ENCODE data around the gene RNASE8.

RNASE8 gene

DNA sequence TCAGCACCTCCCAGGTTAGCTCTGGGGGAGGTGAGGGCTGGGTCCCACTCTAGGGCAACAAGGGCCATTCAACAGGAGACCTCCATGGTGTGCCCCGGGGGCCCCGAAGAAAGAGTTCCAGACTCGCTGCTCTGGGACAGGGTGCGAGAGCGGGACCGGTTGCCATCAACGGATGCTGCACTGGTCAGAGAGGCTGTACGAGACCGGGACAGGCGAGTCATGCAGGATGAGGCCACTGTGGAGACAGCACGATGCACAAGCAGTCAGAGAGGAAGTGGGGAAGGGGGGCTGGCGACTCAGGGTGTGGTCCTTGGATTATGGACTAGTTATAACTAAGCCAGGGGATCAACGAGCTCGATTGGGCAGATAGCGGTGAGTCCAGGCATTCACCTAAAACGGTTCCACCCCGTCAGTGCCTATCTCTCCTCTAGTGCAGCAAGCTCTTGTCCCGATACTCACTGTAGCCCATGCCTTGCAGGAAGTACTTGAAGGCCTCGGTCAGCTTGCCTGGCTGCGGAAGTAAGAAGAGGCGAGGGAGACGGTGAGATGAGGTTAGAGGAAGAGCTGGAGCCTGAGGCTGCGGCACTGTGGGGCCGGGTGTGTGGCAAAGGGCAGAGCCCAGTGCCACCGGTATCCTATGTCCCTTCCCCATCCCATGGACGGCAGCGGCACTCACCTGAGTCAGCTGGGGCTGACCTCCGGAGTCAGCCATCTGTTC, 39.9 kb upstream of the RNASE8 start:
- Histone ChIP-seq H3K27me3 (replicated peaks) (peaks cover 7% of the 10 kb centered on the region), H3K27ac (no peak overlapping the region), H3K4me3 (ENCODE audit: low read depth, low read length) (no peak overlapping the region), H3K36me3 (replicated peaks) (no peaks in the 10 kb centered on the region)
- DNase-seq, result no peak
- TF ChIP-seq, protein P1, sequence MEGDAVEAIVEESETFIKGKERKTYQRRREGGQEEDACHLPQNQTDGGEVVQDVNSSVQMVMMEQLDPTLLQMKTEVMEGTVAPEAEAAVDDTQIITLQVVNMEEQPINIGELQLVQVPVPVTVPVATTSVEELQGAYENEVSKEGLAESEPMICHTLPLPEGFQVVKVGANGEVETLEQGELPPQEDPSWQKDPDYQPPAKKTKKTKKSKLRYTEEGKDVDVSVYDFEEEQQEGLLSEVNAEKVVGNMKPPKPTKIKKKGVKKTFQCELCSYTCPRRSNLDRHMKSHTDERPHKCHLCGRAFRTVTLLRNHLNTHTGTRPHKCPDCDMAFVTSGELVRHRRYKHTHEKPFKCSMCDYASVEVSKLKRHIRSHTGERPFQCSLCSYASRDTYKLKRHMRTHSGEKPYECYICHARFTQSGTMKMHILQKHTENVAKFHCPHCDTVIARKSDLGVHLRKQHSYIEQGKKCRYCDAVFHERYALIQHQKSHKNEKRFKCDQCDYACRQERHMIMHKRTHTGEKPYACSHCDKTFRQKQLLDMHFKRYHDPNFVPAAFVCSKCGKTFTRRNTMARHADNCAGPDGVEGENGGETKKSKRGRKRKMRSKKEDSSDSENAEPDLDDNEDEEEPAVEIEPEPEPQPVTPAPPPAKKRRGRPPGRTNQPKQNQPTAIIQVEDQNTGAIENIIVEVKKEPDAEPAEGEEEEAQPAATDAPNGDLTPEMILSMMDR (IDR thresholded peaks at IDR 0.05; ENCODE audit: low read depth, low read length, missing control alignments), result no peak
- in situ Hi-C loops (cut with HindIII; ENCODE audit: low pct_ligation_motif_present, low sequenced_read_pairs), result no loop called here

DNA sequence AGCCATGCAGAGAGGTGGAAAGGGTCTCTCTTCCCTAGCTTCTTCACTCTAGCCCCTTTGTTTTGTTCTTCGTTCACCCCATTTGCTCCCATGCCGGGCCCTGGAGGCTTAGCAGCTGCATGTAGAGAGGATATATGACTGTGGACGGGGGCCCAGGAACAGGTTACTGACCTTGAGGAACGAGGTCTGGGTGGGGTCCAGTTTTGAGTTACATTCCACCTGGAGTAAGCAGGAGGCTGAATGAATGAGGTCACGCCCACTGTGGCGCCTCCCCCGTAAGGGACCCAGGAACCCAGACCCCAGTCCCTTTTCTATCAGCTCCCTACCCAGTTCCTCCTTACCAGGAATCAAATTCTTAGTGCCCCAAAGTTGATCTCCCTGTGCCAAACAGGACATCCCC, 39.3 kb upstream of the RNASE8 start:
- peaks cover 8% of the 10 kb centered on the region for H3K27me3 ChIP-seq (replicated peaks)
- no peak overlapping the region for H3K27ac ChIP-seq
- TF ChIP-seq, protein P1 (IDR thresholded peaks at IDR 0.05; ENCODE audit: low read depth, low read length, missing control alignments), result no peak
- no peak for DNase-seq
- no peaks in the 10 kb centered on the region for H3K36me3 ChIP-seq (replicated peaks)
- H3K4me3 ChIP-seq (ENCODE audit: low read depth, low read length), result no peak overlapping the region
- in situ Hi-C loops (cut with HindIII; ENCODE audit: low pct_ligation_motif_present, low sequenced_read_pairs), result no loop called here

DNA sequence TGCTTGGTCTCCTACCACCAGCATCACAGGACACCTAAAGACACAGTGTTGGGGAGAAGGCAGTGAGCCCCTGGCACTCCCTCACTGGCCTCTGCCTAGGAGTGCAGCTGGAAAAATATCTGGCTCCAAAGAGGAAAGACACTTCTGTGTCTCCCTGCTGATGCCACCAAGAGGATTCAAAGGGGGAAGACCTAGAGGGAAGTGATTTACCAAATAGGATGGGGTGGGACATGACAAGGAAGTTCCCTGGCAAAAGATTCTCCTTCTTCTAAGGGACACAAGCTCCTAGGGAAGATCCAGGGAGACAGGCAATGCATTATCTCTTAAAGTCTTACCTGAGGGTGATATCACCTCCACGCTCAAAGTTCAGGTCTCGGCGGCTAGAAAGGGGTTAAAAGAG, 38.8 kb upstream of the RNASE8 start:
- Histone ChIP-seq H3K27me3 (replicated peaks) (peaks cover 13% of the 10 kb centered on the region), H3K27ac (no peak overlapping the region), H3K36me3 (replicated peaks) (no peaks in the 10 kb centered on the region), H3K4me3 (ENCODE audit: low read depth, low read length) (no peak overlapping the region)
- in situ Hi-C loops (cut with HindIII; ENCODE audit: low pct_ligation_motif_present, low sequenced_read_pairs), result no loop called here
- DNase-seq, result no peak
- TF ChIP-seq, protein P1 (IDR thresholded peaks at IDR 0.05; ENCODE audit: low read depth, low read length, missing control alignments), result no peak

DNA sequence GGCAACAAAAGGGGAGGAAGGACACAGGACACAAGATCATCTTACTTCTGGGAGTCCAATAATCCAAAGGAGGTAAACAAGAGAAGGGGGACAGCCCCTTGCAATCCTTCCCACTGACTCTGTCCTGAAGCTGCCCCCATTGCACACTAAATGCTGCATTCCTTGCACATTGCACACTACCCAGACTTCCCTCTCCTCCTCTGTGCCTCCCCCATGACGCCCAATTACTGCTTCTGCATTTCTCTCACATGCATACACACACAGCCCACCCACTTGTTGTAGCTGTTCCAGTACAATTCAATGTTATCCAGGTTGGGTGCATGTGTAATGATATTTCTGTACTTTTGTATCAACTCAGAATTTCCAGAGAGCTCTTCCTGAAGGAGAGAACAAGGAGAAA, 38.3 kb upstream of the RNASE8 start:
- H3K36me3 ChIP-seq (replicated peaks), result no peaks in the 10 kb centered on the region
- H3K27ac ChIP-seq, result no peak overlapping the region
- TF ChIP-seq, protein P1 (IDR thresholded peaks at IDR 0.05; ENCODE audit: low read depth, low read length, missing control alignments), result no peak
- in situ Hi-C loops (cut with HindIII; ENCODE audit: low pct_ligation_motif_present, low sequenced_read_pairs), result no loop called here
- H3K27me3 ChIP-seq (replicated peaks), result peaks cover 19% of the 10 kb centered on the region
- no peak for DNase-seq
- no peak overlapping the region for H3K4me3 ChIP-seq (ENCODE audit: low read depth, low read length)

DNA sequence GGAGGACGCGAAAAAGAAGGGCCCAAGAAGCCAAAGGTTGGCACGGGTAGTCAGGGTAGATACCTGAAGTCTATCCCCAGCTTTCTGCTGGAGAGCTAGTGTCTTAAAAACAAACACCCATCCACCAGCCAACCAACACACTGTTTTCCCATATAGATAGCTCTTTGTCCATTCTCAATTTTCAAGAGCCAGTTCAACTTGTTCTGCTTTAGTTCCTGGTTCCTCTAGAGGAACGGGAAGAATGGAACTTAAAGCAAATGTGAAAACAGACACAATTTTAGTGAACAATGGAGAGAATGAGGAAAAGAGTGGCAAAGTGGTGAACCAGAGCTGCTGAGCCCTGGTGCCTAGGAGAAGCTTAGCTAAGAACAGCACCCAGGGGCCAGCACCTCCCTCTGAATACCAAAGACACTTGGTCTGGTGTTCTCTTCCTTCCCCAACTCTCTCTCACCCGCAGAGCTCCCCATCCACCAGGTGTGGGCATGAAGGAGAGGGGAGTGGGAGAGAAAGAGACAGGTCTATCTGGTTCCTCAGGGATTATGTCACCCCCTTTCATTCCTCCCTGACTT, 36.6 kb upstream of the RNASE8 start:
- Histone ChIP-seq H3K4me3 (ENCODE audit: low read depth, low read length) (no peak overlapping the region), H3K27me3 (replicated peaks) (peaks cover 27% of the 10 kb centered on the region), H3K36me3 (replicated peaks) (no peaks in the 10 kb centered on the region), H3K27ac (no peak overlapping the region)
- DNase-seq, result no peak
- in situ Hi-C loops (cut with HindIII; ENCODE audit: low pct_ligation_motif_present, low sequenced_read_pairs), result no loop called here
- TF ChIP-seq, protein P1 (IDR thresholded peaks at IDR 0.05; ENCODE audit: low read depth, low read length, missing control alignments), result no peak

All from brain microvascular endothelial cell (primary cell).